ENCODE data around the gene CASKIN1.

GRCh38 chr16:2170080-2170479 is 26.3 kb downstream of the CASKIN1 start:
- no peak for TF ChIP-seq YBX1 (IDR thresholded peaks at IDR 0.05)
- TF ChIP-seq NFIC (IDR thresholded peaks at IDR 0.05; ENCODE audit: low read depth, low read length), result no peak
- TF ChIP-seq SRF (IDR thresholded peaks at IDR 0.05; ENCODE audit: low read depth in 2 of 2, low read length in 2 of 2), result no peak
- no peak for TF ChIP-seq CTCF (IDR thresholded peaks at IDR 0.05 in 2 of 3, conservative IDR thresholded peaks at IDR 0.05 in 1 of 3; ENCODE audit: control insufficient read depth in 2 of 3, extremely low read depth in 1 of 3, insufficient read depth in 1 of 3, low read depth in 3 of 3, low read length in 3 of 3)
- TF ChIP-seq BCLAF1 (IDR thresholded peaks at IDR 0.05), result no peak
- TF ChIP-seq ZBTB40 (IDR thresholded peaks at IDR 0.05; ENCODE audit: borderline replicate concordance), result no peak
